ENCODE measurements around the gene VPS26B.
A peak's percentile ranks its signal among the peaks of the same experiment; 100 is the strongest.
"Not testable (repeated sequence)": the region's sequence is repeated elsewhere in the genome, so short reads cannot be mapped to it uniquely, and the experiment has no call there.

VPS26B gene

DNA sequence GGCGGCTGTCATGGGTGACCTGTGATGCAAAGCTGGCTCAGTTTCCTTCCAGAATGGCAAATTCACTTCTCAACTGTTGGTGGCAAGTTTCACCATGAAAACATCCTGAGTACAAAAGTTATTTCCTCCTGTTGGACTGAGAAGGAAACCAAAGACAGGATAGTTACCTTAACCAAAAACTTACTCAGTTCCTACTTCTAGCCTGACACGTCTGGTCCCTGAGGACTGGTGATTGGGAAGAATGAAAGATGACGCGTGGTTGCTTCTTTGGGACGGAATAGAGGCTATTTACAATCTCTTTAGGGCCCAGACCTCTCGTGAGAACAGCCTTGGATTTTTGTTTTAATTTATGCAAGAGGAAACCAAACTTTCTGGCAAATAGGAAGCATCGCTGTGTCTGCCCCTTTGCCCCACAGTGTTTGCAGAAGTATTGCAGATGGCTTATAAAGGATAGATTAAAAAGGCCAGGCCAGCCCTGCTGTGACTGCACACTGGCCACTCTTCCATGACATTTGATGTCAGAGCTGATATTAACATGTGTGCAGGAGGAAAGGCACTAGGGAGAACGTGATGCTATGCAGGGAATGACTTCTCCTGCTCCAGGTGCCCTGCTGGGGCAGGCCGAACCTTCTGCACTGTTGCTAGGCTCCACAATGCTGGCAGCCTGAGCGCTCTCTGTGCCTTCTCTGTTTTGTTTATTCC, 7.6 kb downstream of the VPS26B start:
- DNase-seq (ENCODE audit: low spot score) = no peak

DNA sequence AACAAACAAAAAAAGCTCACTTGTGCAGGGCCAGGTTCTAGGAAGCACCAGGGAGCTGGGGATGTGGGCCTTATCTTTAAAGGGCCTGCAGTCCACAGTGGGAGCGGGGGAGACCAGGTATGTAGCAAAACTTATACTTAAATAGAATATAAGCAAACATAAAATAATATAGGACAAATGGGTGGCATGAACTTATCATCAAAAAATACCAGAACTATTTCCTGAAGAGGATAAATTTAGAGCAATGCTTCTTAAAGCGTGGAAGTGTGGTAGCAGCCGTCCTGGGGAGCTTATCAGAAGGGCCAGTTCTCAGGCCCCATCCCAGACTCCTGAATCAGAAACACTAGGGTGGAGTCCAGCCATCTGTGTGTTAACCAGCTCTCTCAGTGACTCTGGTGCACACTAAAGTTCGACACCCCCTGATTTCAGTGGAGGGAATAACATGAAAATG, 9.3 kb downstream of the VPS26B start:
- DNase-seq (ENCODE audit: low spot score) = no peak

DNA sequence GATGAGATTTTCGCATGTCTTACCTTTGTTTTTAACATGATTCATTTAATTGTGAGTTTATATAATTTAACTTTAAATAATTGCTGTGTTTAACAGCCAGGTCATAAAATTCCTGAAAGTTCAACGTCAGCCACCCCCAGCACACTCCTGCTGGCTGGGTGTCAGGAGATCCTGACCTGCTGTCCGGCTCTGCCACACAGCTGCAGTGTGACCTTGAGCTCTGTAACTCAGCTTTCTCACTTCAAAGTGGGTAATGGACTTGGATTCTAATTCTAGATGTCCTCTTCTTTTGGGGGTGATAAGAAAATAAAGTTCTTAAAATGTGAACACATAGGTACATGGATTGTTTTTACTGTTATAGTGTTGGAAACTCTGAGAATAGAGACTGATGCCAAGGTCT, 10.9 kb downstream of the VPS26B start:
- DNase-seq (ENCODE audit: low spot score) = no peak

DNA sequence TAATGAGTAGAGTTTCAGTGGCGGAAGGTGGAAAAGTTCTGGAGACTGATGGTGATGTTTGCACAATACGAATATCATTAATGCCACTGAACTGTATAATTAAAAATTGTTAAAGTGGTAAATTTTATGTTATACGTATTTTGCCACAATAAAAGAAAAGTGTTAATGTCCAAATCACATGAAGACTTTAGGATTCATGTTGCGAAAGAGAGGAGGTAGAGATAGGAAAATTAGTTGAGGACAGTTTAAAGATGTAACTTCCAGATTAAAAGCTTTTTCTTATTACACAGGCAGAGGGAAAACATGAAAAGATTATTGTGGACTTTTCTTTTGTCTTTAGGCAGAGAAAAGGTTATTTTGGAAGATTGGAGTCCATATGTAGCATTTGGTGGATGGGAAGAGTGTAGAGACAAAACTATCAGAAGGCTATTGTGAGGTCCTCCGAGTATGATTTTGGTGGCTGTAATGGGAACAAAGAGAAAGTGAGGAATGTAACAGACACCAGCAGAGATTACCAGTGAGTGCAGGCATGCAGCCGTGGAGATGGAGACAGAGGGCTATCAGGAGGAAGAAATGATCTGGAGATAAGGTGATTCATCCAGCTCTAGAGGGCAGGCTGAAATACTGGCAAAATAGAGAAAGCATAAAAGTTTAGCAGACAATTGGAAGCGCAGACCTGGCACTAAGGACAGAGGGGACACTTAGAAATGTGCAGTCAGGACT, 12.5 kb downstream of the VPS26B start:
- no peak for DNase-seq (ENCODE audit: low spot score)

DNA sequence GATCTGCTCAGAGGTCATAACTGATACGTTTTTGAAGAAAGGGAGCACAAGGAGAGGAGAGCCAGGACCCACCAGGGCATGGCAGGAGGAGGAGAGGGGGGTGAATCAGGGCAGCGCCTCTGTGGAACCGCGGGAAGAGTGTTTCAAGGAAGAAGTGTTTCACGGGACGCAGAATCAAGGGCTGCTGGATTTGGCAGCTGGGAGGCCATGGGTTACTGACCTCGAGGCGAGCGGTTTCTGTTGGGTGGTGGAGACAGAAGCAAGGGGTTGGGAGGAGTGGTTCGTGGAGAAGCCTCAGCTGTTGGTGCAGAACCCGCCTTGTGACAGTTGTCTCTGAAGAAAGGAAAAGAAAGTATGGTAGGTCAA, 13.1 kb downstream of the VPS26B start:
- DNase-seq (ENCODE audit: low spot score) = no peak

DNA sequence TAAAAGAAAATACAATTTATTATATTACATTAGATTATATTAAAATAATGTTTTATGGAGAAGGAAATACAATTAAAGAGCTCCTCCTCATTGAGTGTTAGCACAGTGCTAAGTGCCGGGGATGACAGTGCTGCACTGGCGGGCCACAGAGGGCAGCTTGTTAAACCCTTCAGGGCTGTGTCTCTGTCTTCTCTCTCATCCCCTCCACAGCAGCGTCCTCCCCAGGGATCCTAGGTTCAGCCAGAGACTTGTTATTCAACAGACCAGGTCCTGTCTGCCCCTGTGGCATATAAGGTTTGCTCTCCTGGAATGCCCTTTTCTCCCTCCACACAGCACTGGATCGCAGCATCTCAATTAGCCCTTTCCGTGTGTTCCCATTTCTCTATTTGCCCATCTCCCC, 14.5 kb downstream of the VPS26B start:
- DNase-seq (ENCODE audit: low spot score) = no peak

DNA sequence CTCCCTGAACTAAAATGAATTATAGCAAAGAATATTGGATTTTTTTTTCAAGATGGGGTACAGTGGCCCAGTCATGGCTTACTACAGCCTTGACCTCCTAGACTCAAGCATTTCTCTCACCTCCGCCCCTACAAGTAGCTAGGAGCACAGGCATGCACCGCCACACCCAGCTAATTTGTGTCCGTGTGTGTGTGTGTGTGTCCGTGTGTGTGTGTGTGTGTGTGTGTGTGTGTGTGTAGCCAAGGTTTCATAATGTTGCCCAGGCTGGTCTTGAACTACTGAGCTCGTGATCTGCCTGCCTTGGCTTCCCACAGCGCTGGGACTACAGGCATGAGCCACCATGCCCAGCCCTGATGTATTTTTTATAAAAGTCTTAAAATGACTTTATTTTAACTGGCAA, 16.1 kb downstream of the VPS26B start:
- no peak for DNase-seq (ENCODE audit: low spot score)

DNA sequence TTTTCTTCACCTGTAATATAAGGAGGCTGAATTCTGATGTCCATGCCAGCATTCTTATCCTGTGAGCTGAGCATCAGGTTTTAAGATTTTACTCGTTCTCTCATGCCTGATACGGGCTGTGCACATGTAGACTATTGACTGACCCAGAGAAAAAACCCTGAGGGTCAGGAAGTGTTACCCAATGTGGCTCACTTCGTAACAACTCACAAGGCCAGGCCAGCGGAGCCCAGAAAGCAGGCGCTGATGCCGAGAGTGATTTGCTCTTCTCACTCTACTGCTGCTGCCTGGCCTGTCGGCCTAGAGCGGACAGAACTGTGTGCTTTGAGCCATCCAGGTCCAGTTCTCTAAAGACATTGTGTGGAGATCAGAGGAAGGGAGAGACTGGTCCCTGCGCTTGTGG, 17.9 kb downstream of the VPS26B start:
- no peak for DNase-seq (ENCODE audit: low spot score)

DNA sequence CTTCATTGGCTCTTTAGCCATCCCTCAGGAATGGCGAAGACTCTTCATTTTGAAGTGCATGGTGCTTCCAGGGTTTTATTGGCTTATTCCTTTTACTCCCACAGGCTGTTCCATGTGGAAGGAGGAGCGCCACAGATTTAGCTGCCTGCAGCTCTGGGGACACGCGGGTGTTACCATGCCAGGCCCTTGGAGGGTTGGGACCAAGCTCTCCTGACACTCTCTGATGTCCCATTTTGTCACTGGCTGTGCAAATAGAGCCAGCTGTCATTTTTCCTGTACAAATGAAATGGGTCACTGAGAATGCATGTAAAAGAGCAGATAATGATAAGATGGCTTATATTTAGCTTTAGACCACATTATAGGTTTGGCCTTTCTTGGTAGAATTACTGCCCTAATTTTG, 19.4 kb downstream of the VPS26B start:
- DNase-seq (ENCODE audit: low spot score) = no peak

DNA sequence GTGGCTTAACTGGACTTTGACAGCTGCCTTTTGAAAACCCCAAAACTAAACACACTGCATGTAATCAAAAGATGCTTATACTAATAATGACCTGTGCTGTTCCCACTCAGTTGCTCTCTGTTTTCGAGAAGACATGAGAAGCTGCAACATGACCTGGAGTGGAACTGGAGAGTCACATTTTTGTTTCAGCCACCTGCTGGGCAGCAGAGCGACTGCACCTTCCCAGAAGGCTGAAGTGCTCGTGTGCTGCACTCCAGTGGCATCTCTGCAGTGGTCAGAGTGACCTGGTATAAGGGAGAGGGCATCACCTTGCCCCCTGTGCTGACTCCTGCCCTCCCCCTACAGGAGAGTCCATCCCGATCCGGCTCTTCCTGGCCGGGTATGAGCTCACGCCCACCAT, 20.1 kb downstream of the VPS26B start:
- peak; percentile 48 for DNase-seq (ENCODE audit: low spot score)

DNA sequence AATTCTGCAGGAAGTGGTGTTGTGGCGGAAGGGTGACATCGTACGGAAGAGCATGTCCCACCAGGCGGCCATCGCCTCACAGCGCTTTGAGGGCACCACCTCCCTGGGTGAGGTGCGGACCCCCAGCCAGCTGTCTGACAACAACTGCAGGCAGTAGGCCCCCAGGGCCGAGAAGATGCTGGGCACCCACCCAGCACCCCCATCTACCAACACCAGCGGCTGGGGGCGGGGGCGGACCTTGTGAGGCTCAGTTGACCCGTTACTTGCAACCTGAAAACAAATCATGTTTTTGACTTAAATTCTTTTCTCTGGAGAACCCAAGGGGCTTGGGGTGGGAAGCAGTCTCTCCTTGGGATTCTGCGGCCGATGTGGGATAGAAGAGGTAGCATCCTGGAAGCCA, 21.0 kb downstream of the VPS26B start:
- DNase-seq (ENCODE audit: low spot score) = no peak

DNA sequence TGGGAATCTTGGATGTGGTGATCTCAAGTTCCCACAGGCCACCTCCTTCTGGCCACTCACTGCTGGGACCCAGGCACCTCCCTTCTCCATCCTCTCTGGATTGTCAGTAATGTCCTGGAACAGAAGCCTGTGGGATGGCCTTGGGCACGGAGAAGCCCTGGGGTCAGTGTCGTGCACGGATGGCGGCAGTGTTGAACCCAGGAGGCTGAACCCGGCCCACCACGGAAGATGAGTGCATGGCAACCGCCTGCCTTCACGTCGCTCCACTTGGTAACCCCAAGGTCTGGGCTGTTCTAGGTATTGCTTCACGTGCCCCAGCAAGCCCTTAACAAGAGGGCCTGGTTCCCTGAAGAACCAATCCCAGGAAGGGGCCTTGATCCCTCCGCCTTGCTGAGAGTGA, 21.6 kb downstream of the VPS26B start:
- DNase-seq (ENCODE audit: low spot score) = no peak

DNA sequence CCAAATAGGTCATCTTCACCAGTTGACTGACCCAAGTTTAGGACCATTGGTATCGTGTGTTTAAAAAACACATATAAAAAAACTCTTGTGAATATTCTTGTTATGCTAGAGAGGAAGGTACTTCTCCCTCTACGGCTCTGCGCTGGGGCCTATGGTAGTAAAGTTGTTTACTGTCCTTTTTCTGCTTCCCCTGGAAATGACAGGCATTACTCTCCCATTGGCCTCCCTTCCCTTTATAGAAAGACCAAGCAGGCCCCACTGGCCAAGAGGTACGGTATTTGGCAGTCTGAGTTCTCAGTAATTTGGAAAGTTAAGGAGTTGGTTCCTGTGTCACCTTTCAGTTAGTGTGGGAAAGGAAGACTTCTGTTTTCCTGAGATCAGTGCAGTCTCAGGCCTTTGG, 22.2 kb downstream of the VPS26B start:
- DNase-seq (ENCODE audit: low spot score) = no peak

DNA sequence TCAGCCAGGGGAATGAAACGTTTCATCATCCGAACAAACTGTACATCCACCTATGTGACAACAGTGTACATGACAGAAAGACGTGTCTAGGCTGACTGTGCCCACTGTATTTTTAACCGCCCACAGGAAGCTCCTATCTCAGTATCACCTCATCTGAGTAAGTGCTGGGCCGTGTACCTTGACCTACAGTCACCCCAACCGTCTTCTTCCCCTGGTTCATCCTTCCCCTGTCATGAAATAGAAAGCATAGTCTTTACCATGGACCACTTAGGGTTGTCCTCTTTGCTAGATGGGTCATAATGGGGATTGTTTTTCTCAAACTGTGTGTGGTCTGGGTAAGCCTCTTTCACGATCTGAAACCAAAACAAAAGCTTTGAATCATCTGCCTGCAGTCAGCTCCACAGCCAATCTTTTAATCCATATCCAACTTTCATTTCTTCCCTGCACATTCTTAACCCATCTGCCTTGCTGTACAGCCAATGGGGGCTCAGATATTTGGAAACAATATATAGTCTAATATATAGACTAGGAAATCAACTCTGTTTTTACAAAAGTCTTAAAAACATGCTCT, 24.5 kb downstream of the VPS26B start:
- no peak for DNase-seq (ENCODE audit: low spot score)

DNA sequence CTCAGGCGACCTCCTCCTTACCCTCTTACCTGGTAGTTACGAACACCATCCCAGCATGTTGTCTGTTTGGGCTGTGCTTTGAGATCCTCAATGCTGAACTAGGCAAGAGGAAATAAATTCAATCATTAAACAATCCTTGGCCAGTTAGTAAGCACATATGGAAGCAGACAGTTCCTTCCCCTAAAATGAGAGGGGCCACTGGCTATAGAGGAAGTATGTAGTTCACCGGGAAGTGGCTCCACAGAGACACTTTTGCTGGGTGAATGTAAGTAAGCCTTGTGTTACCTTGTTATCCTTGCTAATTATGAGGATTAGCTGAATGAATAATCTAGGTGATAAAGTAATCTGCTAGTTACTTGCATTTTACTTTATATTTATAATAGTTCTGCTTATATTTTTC, 25.8 kb downstream of the VPS26B start:
- DNase-seq (ENCODE audit: low spot score) = no peak

DNA sequence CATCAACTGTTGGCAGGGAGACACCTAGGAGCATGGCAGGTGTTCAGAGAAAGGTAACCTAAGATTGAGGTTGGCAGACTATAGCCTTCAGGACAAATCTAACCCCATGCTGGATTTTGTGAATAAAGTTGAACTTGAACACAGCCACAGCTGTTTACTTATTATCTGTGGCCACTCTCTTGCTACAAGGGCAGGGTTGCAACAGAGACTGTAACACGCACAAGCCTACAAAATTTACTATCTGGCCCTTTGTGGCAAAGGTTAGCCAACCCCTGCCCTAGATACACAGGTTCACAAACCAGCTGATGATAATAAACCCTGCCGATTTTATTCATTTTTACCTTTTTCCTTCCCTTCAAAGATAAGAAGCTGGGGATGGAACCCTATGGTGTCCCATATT, 26.2 kb downstream of the VPS26B start:
- no peak for DNase-seq (ENCODE audit: low spot score)

DNA sequence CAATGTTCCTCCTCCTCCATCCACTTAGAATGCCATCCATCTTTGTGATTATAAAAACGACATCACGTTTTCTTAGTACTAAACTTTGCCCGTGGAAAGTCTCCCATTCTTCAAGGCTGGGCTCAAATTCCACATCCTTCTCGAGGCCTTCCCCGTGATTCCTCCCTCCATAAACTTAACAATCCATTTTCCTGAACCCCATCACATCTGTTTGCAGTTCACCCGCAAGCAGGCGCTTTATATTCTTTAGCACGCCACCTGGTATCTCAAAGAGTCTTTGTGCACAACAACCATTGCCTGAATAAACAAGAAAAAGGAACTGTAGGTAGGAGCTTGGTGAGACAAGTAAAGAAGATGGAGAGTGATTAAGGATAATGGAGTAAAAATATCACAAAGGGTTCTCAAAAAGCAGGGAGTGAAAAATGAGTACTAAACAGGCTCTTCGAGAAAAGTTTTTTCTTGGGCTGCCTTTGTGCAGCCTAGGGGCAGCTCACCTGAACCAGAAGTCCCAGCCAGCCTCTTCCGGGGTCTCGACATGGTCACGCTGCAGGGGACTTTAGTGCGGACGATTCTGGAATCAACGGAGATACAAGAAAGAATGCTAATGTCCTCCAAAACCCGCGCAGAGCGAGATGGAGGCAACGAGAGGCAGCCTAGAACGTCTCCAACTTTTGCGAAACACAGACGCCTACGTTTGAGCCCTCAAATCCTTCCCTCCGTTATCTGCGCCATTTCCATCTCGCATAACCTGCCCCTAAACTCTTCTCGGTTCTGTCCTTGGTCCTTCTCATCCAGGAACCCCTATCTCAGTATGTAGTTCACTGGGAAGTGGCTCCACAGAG, 28.1 kb downstream of the VPS26B start:
- peak; percentile 18 for DNase-seq (ENCODE audit: low spot score)

DNA sequence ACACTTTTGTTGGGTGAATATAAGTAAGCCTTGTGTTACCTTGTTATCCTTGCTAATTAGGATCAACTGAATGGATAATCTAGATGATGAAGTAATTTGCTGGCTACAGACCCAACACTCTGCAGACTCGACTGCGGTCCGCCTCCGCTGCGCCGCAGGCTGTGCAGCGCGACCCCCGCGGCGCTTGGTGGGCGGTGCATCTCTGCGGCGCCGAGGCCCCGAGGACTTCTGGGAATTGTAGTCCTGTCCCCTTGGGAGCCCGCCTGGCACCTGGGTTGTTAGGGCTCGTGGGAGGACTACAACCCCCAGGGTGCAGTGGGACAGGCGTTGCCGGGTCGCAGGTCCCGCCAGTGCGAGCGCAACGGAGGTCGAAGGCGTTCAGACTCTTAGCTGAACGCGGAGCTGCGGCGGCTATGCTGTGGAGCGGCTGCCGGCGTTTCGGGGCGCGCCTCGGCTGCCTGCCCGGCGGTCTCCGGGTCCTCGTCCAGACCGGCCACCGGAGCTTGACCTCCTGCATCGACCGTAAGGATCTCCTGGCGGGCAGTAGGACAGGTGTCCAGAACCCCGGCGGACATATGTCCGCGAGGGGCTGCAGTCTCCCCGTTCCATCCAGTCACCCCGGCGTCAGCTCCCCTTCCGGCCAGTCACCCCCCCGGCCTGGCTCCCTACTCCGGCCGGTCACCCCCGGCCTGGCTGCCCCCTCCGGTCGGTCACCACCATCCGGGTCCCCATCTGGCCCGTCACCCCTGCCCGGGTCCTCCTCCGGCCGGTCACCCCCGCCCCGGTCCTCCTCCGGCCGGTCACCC, 28.9 kb downstream of the VPS26B start, which contains the start of the genes ACAD8 and THYN1:
Gene ACAD8 (plus strand): TSS at position 381 of the 806 bp plus-strand sequence. CDS start 33 bp downstream, at position 414.
Gene THYN1 (minus strand): TSS at position 165 of the 806 bp plus-strand sequence. CDS start 470 bp downstream, outside the sequence.
- peak; percentile 97 for DNase-seq (ENCODE audit: low spot score)

DNA sequence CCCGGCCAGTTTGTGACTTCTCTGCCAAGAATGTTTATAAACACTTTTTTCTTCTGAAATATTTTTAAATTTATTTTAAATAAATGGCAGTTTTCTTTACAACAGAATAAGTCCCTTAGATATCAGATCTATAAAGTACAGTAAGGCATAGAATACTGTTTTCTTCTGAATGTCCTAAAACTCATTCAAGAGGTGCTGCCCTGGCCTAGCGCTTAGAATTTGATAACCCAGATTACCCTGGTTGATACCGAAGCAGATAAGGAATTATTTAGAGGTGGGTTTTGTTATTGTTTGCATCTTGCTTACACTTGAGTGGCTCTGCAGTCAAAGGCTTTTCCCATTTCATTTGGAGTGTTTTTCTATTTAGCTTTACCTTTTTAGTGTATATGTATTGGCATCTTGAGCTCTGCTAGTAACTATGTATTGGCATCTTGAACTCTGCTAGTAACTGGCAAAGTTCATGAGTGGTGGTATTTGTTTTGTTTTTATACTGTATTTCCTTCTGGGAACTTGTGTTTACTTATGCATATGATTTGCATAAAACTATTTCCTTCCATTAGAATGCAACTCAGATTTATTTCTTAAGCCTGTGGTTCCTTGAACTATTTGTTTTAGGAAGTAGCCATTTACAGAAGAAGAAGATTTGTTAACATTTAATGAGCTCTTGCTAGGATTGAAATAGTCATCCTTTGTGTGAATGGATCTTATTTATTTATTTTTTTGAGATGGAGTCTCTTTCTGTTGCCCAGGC, 30.1 kb downstream of the VPS26B start:
- DNase-seq (ENCODE audit: low spot score) = no peak

DNA sequence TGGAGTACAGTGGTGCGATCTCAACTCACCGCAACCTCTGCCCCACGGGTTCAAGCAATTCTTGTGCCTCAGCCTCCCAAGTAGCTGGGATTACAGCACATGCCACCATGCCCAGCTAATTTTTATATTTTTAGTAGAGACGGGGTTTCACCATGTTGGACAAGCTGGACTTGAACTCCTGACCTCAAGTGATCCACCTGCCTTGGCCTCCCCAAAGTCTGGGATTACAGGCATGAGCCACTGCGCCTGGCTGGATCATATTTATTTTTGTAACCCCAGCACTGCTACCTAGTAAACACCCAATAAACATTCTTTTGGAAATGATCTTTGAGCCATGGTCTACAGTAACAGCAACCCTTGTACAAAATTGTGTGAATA, 30.7 kb downstream of the VPS26B start:
- not testable (repeated sequence) for DNase-seq (ENCODE audit: low spot score)

DNA sequence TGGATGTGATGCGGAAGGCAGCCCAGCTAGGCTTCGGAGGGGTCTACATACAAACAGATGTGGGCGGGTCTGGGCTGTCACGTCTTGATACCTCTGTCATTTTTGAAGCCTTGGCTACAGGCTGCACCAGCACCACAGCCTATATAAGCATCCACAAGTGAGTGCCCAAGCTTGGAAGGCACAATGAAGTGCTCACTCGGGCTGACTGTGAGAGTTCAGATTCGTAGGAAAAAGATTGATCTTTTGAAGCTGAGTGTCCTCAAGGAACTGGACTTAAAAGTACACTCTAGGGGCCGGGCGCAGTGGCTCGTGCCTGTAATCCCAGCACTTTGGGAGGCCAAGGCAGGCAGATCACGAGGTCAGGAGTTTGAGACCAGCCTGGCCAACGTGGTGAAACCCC, 32.6 kb downstream of the VPS26B start:
- no peak for DNase-seq (ENCODE audit: low spot score)

Measured in germinal center (tissue), 1 donor.